GM10248 (cell line): ENCODE measurements around the gene KLHDC2.

Experiments used
- CTCF ChIA-PET: fragments of 300-600 bp; sonication (Branson Sonifier 250); formaldehyde crosslinking; extraction: SDS; loops from one replicate; lab custom pipeline; 2021; ENCODE audit warnings: antibody characterized with exemption; lab: Yijun Ruan, JAX
- POLR2A ChIA-PET: fragments of 350-650 bp; sonication (Branson Sonifier 250); formaldehyde crosslinking; extraction: SDS; loops from one replicate; lab custom pipeline; 2020; ENCODE audit warnings: antibody characterized with exemption; lab: Yijun Ruan, JAX
- DNase-seq: peaks from one replicate; pipeline ENCODE4 v3.0.0; 2012; ENCODE audit errors: extremely low spot score
- CTCF ChIP-seq: IDR thresholded peaks from 2 replicates; pipeline ENCODE4 v1.5.1; 2012; ENCODE audit warnings: mild to moderate bottlenecking, low read depth; ENCODE audit errors: extremely low read depth, missing control alignments, control extremely low read depth

The KLHDC2 gene

GRCh38 chr14:49816844-49817243 is 48.9 kb downstream of the KLHDC2 start:
- ChIA-PET CTCF (interaction anchor here (1.3 to 1.8 kb wide), 2 partner anchors 12 to 36 kb away, joined by 3 to 8 read pairs; partner anchors contain the start of gene NEMF), POLR2A (no interaction called here)
- DNase-seq: no peak

GRCh38 chr14:49820176-49820575 is 52.2 kb downstream of the KLHDC2 start:
- no peak for DNase-seq
- TF ChIP-seq CTCF: no peak
- POLR2A ChIA-PET: no interaction called here
- CTCF ChIA-PET: interaction anchor here (1.4 kb wide), 1 partner anchor 10 kb away, joined by 5 read pairs; no protein-coding TSS in a partner anchor

More at GRCh38 chr14:49816844-49817243, 48.9 kb downstream of the KLHDC2 start:
- no peak for TF ChIP-seq CTCF

GRCh38 chr14:49828640-49829039 is 60.7 kb downstream of the KLHDC2 start:
- CTCF ChIA-PET: interaction anchor here (0.9 to 5.7 kb wide), 7 partner anchors 9 to 207 kb away, joined by 3 to 27 read pairs (median 5); partner anchors contain the start of genes DNAAF2 and NEMF
- no peak for DNase-seq
- POLR2A ChIA-PET: no interaction called here
- TF ChIP-seq CTCF: no peak
